Activated B cell treated with CpG ODN at 0.5 μM for 24 hours (primary cell): ENCODE measurements around the gene SSBP2. TPM values are rescaled to one million over a fixed set of nuclear protein-coding genes. Genes with fewer than 3 reads are reported as not detected.
"Not testable (repeated sequence)": the region's sequence is repeated elsewhere in the genome, so short reads cannot be mapped to it uniquely, and the experiment has no call there.

Experiments
- ATAC-seq: fragments of 200-7000 bp; cut with Tn5 transposase; one replicate; pipeline ENCODE4 v1.10.0; 2021; ENCODE audit warnings: low read depth, mild to moderate bottlenecking, moderate library complexity
- CTCF ChIA-PET: fragments of 350-600 bp; sonication (Branson Sonifier 250); formaldehyde crosslinking; loops from one replicate; lab custom pipeline; 2021; ENCODE audit warnings: antibody characterized with exemption; lab: Charles Lee
- POLR2A ChIA-PET: fragments of 350-600 bp; sonication (Branson Sonifier 250); formaldehyde crosslinking; loops from one replicate; lab custom pipeline; 2021; ENCODE audit warnings: antibody characterized with exemption; lab: Charles Lee
- DNase-seq: peaks from one replicate; pipeline ENCODE4 v3.0.0; 2022
- H3K27ac Mint-ChIP-seq: one replicate; pipeline ENCODE4 v1.8.0; 2020; ENCODE audit warnings: mixed read lengths
- H3K27me3 Mint-ChIP-seq: one replicate; pipeline ENCODE4 v1.8.0; 2021; ENCODE audit warnings: mixed read lengths
- H3K36me3 Mint-ChIP-seq: one replicate; pipeline ENCODE4 v1.8.0; 2021; ENCODE audit warnings: low read depth, mixed read lengths
- H3K4me1 Mint-ChIP-seq: one replicate; pipeline ENCODE4 v1.8.0; 2021; ENCODE audit warnings: mixed read lengths
- H3K4me3 Mint-ChIP-seq: one replicate; pipeline ENCODE4 v1.8.0; 2020; ENCODE audit warnings: mild to moderate bottlenecking, mixed read lengths
- H3K9me3 Mint-ChIP-seq: one replicate; pipeline ENCODE4 v1.8.0; 2020; ENCODE audit warnings: mixed read lengths
- intact Hi-C: fragments of 100-400 bp; cut with micrococcal nuclease; formaldehyde crosslinking; loops from one replicate; pipeline ENCODE4 v1.15.1; 2024
- total RNA-seq: library from RNA; stranded (reverse); gene quantifications from 2 replicates; pipeline ENCODE4 v1.2.3, GENCODE V29; 2022
- TF ChIP-seq, protein P1 (sequence below): fragments of 200-600 bp; IDR thresholded peaks from one replicate; pipeline ENCODE4 v1.8.0; 2022; ENCODE audit warnings: antibody characterized with exemption, mild to moderate bottlenecking

SSBP2 gene
- total RNA-seq, 1 donor from 2014 or later, result 26.2 TPM

GRCh38 chr5:81605299-81605698 is 145.6 kb downstream of the SSBP2 start:
- no peak overlapping the region for H3K4me3 Mint-ChIP-seq
- intact Hi-C loops, result no loop called here
- peaks cover 5% of the 10 kb centered on the region for H3K9me3 Mint-ChIP-seq
- peaks cover 39% of the 10 kb centered on the region for H3K36me3 Mint-ChIP-seq
- H3K27ac Mint-ChIP-seq, result no peak overlapping the region
- TF ChIP-seq, protein P1, sequence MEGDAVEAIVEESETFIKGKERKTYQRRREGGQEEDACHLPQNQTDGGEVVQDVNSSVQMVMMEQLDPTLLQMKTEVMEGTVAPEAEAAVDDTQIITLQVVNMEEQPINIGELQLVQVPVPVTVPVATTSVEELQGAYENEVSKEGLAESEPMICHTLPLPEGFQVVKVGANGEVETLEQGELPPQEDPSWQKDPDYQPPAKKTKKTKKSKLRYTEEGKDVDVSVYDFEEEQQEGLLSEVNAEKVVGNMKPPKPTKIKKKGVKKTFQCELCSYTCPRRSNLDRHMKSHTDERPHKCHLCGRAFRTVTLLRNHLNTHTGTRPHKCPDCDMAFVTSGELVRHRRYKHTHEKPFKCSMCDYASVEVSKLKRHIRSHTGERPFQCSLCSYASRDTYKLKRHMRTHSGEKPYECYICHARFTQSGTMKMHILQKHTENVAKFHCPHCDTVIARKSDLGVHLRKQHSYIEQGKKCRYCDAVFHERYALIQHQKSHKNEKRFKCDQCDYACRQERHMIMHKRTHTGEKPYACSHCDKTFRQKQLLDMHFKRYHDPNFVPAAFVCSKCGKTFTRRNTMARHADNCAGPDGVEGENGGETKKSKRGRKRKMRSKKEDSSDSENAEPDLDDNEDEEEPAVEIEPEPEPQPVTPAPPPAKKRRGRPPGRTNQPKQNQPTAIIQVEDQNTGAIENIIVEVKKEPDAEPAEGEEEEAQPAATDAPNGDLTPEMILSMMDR, result no peak
- POLR2A ChIA-PET, result no interaction called here
- ATAC-seq, result no peak
- H3K27me3 Mint-ChIP-seq, result no peaks in the 10 kb centered on the region
- no peak for DNase-seq
- H3K4me1 Mint-ChIP-seq, result no peaks in the 10 kb centered on the region
- CTCF ChIA-PET, result no interaction called here

DNA sequence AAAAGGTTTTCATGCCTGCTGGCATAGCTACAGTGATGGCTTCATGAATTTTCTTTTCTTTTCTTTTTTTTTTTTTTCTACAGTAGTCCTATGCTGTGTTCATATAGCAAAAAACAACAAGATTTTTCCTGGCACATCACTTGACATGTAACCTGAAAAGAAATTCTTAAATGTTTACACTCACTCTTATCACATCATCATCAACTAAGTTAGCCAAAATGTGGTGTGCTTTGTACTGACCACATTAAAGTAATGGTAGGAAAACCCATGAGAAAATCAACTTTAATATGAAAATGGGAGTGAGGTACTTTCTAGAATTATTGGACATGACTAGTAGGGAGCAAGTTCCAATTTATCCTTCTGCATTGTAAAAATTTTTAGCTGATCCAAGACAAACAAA is 146.7 kb downstream of the SSBP2 start:
- CTCF ChIA-PET, result no interaction called here
- no peak overlapping the region for H3K27ac Mint-ChIP-seq
- H3K36me3 Mint-ChIP-seq, result peaks cover 33% of the 10 kb centered on the region
- no peak overlapping the region for H3K4me3 Mint-ChIP-seq
- intact Hi-C loops, result no loop called here
- no peaks in the 10 kb centered on the region for H3K9me3 Mint-ChIP-seq
- POLR2A ChIA-PET, result no interaction called here
- ATAC-seq, result no peak
- no peaks in the 10 kb centered on the region for H3K4me1 Mint-ChIP-seq
- H3K27me3 Mint-ChIP-seq, result no peaks in the 10 kb centered on the region
- TF ChIP-seq, protein P1, result no peak
- no peak for DNase-seq

- POLR2A ChIA-PET, result no interaction called here
- CTCF ChIA-PET, result no interaction called here
These were observed 149.0 kb downstream of the SSBP2 start for GRCh38 chr5:81601919-81602318.

DNA sequence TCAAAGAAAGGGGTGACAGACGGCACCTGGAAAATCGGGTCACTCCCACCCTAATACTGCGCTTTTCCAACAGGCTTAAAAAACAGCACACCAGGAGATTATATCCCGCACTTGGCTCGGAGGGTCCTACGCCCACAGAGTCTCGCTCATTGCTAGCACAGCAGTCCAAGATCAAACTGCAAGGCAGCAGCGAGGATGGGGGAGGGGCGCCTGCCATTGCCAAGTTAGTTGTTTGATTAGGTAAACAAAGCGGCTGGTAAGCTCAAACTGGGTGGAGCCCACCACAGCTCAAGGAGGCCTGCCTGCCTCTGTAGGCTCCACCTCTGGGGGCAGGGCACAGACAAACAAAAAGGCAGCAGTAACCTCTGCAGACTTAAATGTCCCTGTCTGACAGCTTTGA is 158.8 kb downstream of the SSBP2 start:
- H3K27ac Mint-ChIP-seq, H3K9me3 Mint-ChIP-seq: not testable (repeated sequence)

More at GRCh38 chr5:81601919-81602318, 149.0 kb downstream of the SSBP2 start:
- Mint-ChIP-seq H3K4me3 (no peak overlapping the region), H3K27me3 (no peaks in the 10 kb centered on the region), H3K4me1 (no peaks in the 10 kb centered on the region), H3K9me3 (peaks cover 10% of the 10 kb centered on the region), H3K36me3 (peaks cover 37% of the 10 kb centered on the region), H3K27ac (no peak overlapping the region)
- ATAC-seq, result no peak
- no peak for DNase-seq
- intact Hi-C loops, result no loop called here
- TF ChIP-seq, protein P1, result no peak

GRCh38 chr5:81590498-81591384 is 160.2 kb downstream of the SSBP2 start:
- POLR2A ChIA-PET, result no interaction called here
- ATAC-seq, result no peak
- CTCF ChIA-PET, result no interaction called here
- H3K27me3 Mint-ChIP-seq, result no peaks in the 10 kb centered on the region
- no peak for DNase-seq
- H3K4me1 Mint-ChIP-seq, result peaks cover 19% of the 10 kb centered on the region
- H3K27ac Mint-ChIP-seq, result no peak overlapping the region
- TF ChIP-seq, protein P1, result no peak
- H3K36me3 Mint-ChIP-seq, result peaks cover 23% of the 10 kb centered on the region
- peaks cover 8% of the 10 kb centered on the region for H3K9me3 Mint-ChIP-seq
- intact Hi-C loops, result no loop called here
- no peak overlapping the region for H3K4me3 Mint-ChIP-seq

More for the DNA sequence above, 158.8 kb downstream of the SSBP2 start:
- H3K27me3 Mint-ChIP-seq, ATAC-seq, CTCF ChIA-PET, DNase-seq, H3K4me3 Mint-ChIP-seq, POLR2A ChIA-PET, intact Hi-C loops: not testable (repeated sequence)
- peaks cover 19% of the 10 kb centered on the region for H3K4me1 Mint-ChIP-seq
- peaks cover 28% of the 10 kb centered on the region for H3K36me3 Mint-ChIP-seq
